HG03354 (cell line): ENCODE data around the gene POGK.

Source experiments
- ATAC-seq: cut with Tn5 transposase; IDR thresholded peaks from one replicate; pipeline ENCODE4 v1.9.1; 2021; ENCODE audit warnings: mild to moderate bottlenecking; ENCODE audit not compliant: unreplicated experiment, poor library complexity, severe bottlenecking

POGK gene

DNA sequence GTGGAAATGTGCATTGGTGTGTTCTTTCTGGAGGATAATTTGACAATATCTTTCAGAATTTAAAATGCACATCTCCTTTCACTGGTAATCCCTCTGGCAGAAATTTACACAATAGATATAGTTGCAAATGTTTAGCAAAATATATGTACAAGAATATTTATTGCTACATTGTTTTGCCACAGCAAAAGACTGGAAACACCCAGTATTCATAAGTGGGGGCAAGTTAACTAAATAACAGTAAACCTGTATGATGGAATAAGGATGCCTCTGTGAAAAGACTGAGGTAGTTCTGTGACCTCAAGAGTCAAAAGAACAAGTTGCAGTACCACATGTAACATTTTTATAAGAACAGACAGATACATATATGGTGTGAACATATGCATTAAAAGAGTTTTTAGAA lies 50.5 kb downstream of the POGK start:
- ATAC-seq: no peak

DNA sequence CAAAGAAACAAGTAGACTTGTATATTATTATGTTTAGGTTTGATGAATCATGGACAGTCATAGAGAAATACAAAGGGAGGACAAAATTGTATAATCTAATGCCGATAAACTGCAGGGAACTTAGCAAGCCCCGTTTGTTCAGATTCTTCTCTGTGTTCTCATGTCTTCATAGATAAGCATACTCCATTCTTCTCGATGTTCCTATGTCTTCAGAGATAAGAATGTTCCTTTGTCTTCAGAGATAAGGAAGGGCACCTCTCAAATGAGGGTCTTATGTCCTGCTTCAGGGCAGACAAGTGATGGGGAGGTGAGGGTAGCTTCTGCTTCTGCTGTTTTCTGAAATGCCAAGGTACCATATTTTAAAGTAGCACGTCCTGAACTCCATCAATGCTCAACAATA lies 56.5 kb downstream of the POGK start:
- ATAC-seq: no peak

DNA sequence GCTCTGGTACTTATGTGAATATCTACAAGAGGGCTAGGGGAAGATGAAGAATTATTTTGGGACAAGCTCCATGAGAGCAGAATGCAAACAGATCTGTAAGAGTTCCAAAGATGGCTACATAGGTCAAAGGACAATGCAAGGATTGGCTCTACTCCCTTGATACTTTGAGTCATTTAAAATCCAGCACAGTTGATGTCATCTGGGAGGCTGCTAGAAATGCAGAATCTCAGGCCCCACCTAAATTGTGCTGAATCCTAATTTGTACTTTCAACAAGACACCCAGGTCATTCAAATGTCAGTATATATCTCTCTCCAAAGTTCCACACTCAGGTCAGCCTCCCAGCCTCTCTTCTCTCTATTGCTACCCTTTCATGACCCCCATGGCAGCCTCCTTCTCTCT lies 60.5 kb downstream of the POGK start:
- ATAC-seq: no peak

DNA sequence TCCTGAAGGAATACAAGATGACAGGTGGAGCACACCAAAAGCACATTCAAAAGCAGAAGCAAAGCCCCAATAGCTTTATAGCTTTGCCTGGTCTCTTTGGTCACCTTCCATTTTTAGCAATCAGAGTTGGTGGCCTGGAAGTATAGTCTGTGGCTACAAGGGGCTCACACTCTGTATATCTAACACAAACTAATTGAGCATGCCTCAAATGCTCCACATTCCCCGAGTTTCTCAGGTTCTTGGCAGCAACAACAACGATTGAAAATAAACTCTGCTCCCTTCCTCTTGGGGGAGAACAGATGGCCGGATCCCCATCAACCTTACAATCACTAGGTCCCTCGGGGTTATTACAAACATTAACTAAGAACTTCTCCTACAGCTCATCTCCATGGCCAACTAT lies 61.7 kb downstream of the POGK start:
- no peak for ATAC-seq

DNA sequence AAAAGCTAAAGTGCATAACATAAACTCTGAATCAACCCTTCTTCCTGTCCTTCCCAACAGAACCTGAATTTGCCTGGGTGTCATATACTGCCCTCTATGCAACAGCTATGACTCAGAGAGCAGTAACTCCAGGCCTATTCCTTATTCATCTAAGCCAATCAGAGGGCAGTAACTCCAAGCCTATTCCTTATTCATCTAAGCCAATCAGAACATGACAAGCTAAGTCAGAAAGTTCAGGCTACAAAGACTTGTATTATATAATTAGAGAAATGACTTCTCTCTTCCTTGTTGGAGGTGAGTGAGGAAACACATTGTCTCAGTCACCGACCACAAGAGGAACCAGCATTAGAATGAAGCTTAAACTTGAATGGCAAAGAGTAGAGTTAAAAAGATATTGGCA lies 63.0 kb downstream of the POGK start:
- no peak for ATAC-seq

DNA sequence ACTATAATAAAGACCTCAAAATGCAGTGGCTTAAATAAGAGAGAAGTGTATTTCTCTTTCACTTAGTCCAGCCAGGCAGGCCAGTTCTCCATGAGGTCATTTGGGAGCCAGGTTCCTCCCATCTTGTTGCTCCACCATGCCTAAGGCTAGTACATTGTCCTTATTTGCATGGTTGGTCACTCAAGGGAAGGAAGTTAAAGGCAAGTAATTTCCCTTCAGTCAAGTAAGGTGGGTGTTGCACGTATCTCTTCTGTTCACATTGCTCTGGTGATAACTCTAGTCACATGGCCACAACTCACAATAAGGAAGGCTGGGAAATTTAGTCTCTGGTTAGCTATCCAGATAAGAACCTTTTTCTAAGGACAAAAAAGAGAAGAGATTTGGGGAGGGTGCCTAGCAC lies 64.0 kb downstream of the POGK start:
- ATAC-seq: no peak

DNA sequence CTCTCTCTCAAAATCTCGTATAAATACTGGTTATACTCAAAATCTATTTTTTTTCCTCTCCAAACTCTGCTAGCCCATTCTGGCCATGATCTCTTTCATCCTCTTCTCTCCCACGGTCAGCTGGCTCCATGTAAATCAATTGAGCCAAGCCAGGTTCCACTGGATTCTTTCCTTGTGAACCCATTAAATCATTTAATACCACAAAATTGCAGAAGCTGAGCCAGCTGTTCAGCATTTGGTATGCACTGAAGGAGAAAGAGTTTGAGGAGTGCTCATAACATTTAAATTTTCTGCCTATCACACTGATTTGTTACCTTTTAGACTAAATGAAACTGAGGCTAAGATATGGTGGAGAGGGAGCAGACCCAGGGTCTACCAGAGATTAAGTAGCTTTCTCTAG lies 65.9 kb downstream of the POGK start:
- no peak for ATAC-seq

DNA sequence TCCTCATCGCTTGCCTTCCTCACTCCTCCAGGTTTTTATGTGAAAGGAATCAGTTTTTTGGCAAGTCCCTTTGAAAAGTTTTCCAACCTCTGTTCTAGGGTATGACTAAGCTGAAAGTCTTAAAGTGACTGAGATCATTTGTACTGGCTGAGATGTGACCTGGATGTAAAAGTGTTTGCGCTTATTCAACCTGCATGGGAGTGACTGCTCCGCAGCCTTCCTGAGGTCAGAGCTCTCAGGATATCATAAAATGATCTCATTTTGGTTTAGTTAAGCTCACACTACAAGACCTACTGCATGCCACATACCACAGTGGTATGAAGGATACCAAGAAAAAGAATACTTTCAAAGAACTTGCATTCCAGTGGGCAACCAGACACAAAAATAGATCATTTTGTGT lies 66.6 kb downstream of the POGK start:
- no peak for ATAC-seq
